NCI-H2107 treated with DMSO at 0.1 percent for 48 hours (cell line): ENCODE results near the gene ASAP3.

Source experiments
- DNase-seq: peaks from one replicate; lab custom pipeline; 2025; ENCODE audit not compliant: unreplicated experiment; lab: John Stamatoyannopoulos, UW

The ASAP3 gene

DNA sequence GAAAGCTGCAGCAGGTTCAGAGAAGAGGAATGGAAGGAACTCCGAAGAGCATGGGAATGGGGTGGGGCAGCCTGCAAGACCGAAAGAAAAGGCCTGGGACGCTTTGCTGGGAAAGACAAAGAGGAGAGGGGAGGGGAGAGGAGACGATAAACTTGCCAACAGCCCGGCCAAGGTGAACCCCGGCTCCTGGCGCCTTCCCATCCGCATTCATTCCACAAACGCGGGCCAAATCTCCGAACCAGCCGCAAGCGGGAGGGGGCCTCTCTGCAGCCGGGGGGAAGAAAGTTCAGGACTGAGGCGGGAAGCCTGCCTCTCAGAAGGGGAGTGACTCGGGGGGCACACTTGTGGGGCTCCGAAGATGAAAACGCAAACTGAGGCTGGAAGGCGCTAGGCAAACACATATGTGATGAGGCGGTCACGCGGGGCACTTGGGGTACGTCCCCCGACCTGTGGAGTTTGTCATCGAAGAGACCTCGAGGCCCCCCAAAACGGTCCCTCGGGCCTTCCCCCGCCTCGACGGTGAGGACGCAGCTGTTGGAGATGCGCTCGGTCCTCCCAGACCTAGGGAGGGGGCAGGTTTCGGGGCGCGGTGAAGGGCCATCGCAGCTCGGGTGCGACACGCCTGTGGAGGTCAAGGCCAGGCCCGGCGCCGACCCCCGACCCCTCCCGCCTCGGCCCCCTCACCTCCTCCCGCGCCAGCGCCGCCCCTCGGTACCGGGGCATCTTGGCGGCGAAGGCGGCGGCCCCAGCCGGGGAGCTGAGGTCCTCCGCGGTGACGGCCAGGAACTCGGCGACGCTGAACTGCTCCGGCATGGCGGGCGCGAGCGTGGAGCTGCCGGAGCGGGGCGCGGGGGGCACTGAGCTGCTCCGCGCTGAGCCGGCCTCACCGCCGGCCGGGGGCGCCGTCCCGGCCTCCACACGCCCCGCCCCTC lies at the start of gene ASAP3:
TSS of gene ASAP3 (minus strand) at position 859 of the 932 bp plus-strand sequence. CDS start at position 813, 46 bp downstream.
- no peak for DNase-seq

DNA sequence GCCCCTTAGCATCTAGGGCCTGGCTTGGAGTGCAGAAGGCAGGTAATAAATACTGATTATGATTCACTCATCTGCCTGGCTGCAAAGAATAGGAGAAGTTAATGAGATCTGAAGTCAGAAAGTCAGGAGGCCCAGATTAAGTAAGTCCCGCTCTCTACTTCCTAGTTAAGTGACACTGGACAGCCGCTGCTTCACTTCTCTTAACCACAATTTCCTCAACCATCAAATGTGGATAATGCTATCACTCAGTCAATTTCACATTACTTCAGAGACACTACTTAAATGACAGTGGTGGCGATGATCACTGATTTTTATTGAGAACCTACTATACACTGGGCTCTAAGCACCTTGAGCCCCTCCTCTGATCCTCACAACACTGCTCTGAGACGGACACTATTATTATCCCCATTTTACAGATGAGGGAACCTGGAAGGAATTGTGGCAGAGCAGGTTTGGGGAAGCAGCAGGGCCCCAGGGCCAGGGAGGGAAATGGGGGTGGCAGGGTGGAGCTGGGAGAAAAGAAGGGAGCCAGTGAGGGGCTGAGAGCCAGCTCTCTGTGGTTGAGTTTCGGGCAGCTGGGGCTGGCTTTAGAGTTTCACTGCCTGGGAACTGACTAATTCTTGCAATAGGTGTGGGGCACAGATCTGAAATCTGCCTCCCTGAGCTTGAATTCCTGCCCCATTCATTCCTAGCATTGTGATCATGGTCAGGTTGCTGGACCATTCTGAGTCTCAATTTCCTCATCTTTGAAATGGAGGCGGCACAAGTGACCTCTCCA lies 49.5 kb upstream of the ASAP3 start:
- DNase-seq = no peak

DNA sequence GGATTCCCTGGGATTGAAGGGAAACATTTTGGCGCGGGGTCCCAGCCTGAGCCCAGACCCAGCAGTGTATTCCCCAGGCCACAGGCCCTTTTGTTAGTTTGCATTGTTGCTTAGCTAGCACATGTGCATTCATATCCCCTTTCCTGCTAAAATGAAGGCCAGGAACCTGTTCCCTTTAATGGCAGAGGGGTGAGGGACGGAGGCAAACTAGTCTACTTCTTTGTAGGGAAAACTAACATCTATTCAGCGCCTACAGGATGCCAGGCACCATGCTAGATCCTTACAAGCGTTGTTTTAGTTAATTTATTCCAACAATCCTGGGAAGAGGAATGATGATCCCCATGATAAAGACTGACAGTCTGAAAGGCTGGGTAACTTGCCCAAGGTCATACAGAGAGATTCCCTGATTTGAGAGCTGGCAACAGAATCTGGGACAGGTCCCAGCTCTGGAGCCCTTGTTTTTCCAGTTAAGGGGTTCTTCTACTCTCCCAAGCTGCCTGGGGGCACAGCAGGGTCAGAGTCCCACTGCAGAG lies 47.6 kb upstream of the ASAP3 start:
- no peak for DNase-seq

DNA sequence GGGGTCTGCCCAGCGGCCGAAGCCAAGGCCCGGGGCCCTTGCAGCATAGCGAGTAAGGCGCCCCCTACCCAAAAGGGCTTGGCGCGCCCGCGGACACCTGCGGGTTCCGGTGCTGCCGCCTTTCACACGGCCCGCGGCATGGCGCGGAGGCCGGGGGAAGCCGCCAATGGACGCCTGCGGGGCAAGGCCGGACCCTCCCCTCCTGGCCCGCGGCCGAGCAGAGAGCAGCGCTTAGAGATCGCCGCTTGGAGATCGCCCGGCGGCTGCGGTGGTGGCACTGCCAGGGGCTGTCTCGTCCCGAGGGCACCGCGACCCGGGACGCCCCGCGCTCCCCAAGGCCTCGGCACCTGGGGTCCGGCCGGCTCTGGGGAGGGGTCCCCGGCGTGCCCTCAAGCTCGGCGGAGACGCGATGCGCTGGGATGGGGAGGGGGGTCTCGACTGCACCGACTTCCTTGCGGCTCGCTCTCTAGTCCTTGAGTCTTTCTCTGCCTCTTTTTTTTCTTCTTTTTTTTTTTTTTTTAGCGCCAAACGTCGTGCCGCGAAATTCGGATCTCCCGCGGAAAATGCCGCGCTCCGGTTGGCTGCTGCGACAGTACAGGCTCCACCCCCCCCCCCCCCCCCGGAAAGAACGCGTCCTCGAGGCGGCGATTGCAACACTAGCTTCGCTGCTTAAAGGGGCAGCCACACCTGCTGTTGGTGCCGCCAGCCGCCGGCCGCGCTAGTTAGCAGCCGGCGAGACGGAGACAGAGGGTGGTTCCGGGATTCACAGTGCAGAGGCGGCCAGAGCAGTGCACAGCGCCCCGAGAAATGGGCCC lies 47.0 kb upstream of the ASAP3 start, which contains the start of gene E2F2:
TSS of gene E2F2 (minus strand) at position 487 of the 815 bp plus-strand sequence. CDS start at position 47, 440 bp downstream.
- DNase-seq = peak; percentile 80

DNA sequence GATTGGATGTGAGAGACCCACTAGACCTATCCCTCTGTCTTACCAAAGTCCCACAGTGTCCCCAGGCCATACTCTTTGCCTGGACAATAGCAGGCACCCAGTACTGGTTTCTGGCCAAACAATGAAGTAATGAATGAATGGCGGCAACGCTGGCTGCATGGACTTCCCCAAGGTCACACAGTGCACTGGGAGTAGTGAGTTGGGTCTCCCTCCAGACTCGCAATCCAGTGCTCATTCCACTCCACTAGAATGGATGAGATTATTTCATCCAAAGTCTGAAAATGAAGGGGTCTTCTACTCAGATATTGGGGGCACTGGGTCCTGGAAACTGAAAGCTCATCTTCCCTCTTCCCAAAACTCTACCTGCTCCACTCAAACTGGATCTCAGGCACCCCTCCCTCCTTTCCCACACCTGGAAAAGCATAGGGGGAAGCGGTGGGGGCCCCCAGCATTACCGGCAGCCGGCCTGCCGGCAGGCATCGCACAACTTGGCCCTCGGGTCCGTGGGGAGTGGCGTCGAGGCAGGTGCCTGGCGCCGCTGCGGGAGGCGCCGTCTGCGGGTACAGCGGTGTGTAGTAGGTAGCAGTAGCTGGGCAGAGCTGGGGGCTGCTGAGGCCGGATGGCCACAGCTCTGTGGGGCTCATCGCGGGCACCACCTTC lies 46.2 kb upstream of the ASAP3 start:
- no peak for DNase-seq

DNA sequence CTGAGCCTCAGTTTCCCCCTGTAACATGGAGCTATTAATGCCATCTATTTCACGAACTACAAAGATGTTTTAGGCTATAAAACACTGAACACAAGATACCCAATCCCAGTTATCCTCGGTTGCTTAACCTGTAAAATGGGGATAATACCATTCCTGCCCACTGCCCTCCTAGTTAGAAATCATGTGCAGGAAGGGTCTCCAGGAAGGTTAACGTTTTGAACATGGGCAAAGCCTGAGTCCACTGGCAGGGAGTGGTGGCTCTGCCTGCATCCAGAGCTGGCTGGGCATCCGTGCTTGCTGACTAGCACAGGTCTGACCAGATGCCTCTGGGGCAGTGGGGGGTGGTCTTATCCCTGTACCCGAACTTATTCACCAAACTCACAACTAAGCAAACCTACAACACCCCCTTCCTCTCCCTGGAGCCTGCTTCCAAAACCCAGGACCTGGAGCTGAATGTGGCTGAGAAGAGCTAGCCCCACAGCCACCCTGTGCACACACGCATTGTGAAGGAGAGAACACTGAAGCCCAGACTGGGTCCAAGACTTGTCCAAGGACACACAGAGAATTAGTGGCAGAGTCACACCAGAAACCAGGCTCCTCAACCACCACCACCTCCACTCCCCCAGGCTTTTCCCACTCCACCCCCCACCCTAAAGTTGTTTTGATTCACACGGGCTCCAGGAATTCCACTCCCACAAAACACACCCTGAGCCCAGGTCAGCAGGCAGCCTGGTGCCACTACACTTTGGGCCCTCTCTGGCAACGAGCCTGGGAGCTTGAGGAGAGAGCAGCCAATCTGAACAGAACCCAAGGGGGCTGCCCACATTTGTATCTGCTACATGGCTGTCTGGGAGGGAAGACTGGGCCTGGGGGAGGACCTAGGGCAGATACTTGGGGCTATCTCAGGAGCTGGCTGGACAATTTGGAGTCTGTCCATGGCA lies 45.4 kb upstream of the ASAP3 start:
- no peak for DNase-seq

DNA sequence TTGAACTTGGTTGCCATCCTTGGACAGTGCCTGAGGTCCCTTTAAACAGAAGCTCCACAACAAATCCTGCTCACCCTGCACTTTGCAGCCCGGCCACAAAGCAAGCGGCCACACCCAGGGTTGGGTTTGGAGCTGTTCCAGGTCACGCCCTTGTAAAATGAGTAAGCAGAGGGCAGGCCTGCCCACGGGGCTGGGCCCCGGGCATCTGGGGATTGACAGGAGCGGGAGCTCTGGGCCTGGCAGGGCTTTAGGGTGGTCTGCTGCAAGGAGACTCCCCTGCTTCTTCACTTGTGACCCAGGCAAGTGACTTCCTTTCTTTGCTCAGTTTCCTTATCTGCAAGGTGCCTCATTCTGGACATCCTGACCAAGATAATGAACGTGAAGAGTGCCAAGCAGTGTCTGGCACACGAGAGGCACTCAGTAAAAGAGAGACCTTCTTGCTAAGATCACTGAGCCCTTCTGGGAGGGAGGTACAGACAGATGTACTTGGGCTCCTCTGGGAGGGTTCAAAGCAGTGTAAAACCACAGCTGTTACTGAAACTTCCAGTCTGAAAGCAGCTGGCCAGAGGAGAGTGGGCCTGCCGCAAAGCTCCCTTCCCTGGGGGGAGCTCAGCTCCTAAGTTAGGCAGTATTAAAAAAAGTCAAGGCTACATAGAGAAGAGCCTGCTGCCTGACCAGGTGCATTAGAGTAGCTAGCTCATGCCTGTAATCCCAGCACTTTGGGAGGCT lies 44.4 kb upstream of the ASAP3 start:
- DNase-seq = peak; percentile 77

DNA sequence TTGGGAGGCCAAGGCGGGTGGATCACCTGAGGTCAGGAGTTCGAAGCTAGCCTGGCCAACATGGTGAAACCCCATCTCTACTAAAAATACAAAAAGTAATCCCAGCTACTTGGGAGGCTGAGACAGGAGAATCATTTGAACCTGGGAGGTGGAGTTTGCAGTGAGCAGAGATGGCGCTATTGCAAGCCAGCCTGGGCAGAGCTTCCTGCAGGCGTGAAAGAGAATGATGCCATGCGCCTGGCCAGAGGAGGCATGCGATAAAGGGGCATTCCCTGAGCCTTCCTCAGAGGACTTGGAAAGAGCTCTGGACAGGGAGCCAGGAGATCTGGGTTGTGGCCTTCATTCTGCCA lies 43.9 kb upstream of the ASAP3 start:
- DNase-seq = no peak

DNA sequence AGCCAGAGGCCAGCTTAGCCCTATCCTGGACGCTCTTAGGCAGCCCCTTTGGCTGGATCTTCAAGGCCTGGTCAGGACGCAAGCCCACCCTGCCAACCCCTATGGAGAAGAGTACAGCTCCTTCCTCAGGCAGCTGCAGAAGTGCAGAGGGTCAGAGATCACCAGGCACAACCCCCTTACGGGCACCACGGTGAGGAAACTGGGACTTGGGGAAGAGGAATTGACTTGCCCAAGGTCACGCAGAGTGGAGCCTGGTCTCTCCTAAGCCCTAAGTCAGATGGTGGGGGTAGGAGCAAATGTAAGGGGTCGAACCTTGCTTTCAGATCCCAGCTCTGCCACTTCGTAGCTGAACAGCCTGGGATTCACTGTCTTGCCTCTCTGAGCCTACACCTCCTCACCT lies 43.4 kb upstream of the ASAP3 start:
- DNase-seq = no peak

DNA sequence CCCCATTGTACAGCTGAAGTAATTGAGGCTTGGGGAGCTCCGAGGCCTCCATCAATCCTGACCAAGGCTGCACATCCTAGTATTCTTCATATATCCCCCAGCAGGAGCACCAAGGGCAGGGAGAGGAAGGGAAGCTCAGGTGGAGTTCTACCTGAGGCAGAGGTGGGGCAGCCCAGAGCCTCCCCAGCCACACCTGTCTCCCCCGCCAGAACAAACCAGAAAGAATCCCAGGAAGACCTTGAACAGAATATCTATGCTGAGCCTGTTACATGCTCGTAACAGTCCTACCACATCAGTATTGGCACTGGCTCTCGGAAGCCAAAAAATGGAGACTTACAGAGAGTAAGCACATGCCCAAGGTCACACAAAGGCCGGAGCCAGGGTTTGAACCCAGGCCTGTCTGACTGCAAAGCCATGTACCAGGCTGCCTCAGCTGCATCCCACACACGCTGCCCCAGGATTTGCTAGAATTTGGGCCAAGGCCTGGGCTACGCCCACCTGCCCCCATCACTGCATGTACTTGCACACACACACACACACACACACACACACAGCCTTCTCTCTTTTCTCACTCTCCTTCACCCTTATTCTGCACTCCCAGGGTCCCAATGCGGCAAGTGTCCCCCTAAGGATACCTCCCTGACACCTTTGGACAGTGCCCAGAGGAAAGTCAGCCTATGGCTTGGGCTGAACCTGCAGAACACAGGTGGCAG lies 42.5 kb upstream of the ASAP3 start:
- no peak for DNase-seq

DNA sequence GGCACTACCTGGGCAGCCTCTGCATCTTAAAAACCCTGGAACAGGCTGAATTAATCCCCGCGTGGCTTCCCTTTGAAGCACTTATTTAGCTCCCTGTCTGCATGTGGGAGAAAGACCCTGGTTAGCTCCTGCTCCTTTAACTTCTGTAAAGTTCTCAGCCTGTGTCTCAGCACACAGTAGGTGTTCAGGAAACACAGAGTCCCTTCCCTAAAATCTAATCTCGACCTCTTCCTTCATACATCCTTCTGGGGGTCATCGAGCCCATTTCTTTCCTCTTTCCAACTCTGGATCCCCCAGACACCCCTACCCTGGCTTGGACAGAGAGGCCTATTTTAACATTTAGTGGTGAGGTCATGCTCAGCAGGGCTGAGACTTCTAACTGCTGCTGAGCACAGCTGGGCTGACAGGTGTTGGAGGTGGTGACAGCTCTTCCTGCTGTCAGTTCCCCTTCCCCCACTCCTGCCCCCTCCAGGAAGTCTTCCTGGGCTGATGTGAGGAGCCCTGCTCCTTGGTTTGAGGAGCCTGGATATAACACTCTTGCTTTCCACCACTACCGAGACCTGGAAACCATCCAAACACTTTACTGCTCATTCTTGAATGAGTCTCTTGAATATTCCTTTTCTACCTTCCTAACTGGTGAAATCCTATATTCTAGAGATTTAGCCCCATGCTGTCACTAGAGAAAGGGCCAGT lies 41.7 kb upstream of the ASAP3 start:
- DNase-seq = peak; percentile 41

DNA sequence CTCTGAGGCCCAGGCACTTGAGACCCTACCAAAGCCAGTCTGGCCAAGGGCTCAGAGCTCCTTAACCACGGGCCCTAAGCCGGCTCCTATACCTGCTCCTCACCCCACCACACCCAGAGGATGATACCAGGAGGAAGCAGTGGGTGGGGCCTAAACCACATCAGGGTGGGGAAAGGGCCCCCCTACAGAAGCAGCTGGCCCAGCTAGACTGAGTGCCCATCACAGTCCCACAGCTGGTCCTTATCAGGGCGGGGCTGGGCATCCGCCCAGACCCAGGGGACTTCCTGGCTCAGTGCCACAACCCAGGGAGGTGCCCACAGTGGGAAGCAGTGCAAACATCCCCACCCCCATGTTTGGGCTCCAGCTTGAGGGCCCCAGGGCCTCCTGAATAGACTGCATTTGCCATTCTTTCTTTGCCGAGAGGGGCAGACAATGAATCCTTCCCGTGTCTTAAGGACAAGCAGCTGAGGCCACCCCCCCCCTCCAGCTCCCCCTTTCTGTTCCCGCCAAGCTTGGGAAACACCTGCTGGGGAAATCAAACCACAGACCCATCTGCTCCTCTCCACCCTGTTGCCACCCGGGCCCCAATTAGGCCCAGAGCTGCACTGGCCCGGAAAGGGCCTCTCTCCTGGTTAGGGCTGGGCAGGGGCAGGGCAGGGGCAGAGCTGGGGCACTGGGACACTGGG lies 40.9 kb upstream of the ASAP3 start:
- DNase-seq = peak; percentile 93

DNA sequence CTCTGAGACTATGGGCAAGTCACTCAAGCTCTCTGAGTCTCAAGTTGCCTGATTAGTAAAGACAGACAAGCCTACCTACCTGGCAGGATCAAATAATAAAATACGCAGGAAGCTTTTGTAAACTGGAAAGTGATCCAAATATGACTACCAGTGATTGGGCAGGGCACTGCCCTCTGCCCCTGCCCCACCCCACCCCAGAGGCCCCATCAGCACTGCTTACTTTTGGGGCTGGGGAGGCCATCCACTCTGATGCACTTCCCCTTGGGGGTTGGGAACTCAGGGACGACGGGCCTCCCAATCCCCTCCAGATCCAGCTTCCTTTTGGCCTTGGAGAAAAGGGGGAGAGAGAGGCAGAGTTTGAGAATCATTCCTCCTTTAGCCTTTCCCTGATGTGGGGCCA lies 40.2 kb upstream of the ASAP3 start:
- DNase-seq = no peak

DNA sequence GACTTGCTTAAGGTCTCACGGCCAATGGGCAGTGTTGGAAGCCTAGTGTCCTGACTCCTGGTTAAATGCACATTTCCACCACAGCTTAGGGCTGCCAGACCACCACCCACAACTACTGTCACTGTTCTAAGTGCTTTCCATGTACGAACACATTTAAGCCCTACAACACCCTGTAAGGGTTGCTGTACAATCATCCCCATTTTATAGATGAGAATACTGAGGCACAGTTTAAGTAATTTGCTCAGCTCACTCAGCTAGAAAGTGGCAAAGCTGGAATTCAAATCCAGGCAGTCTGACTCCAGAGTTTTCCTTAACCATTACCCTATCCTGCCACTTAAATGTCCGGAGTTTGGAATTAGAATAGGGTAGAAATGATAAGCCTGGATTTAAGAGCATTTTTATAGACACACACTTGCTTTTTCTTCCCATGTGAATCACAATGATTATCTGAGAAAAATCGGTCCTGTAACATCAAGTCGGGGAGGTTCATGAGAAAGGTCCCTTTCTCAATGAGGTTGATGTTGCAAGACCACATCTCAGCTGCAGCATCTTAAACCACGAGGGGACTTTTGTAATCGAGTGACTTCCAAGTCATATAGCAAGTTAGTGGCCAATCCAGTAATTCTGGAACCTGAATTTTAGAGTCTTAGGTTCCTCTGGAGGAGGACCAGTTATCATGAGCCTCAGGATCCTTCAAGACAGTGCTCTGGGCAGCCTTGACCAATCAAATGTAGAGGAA lies 38.4 kb upstream of the ASAP3 start:
- DNase-seq = no peak

DNA sequence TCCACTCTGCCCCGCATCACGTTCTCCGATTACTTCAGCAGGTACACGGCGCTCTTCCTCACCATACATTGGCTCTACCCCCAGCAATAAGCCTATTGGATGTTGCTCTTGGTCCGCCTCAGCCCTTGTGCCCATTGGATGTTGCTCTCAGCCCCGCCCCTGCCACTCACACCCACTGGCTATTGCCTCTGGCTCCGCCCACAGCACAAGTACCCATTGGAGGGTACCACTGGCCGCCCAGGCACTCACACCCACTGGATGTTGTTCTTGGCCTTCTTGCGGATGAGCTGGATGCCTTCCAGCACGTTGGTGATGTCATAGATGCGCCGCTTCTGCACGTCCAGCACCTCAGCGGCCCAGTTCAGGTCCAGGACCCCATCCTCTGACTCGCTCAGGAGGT lies 37.6 kb upstream of the ASAP3 start:
- no peak for DNase-seq

DNA sequence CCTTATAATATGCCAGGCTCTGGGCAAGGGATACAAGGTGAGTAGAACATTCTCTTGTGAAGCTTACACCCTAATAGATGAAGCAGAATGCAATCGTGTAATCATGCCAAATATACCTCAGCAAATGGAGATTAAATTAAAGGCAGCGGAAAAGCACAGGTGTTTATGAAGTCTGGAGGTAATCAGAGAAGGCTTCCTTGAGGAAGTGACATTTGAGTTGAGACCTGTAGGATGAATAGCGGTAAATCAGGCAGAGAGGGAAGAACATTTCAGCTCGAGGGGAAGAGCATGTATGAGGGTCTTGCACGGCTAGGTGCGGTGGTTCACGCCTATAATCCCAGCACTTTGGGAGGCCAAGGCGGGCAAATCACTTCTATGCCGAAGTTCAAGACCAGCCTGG lies 33.6 kb upstream of the ASAP3 start:
- no peak for DNase-seq
